ENCODE measurements around the gene SCN2A.
A peak's percentile ranks its signal among the peaks of the same experiment; 100 is the strongest.
"Not testable (repeated sequence)": the region's sequence is repeated elsewhere in the genome, so short reads cannot be mapped to it uniquely, and the experiment has no call there.

The SCN2A gene

GRCh38 chr2:165289069-165289468 is 49.9 kb downstream of the SCN2A start:
- Histone ChIP-seq H3K9ac (ENCODE audit: low read length) (no peak overlapping the region), H3K27me3 (ENCODE audit: control insufficient read depth, insufficient read depth, low read length) (no peaks in the 10 kb centered on the region), H3K36me3 (ENCODE audit: control insufficient read depth, low read depth, low read length) (no peaks in the 10 kb centered on the region), H3K9me3 (ENCODE audit: control insufficient read depth, low read depth, low read length) (no peaks in the 10 kb centered on the region), H3K27ac (ENCODE audit: low read length) (no peak overlapping the region), H3K4me3 (ENCODE audit: low read length) (no peak overlapping the region), H3K4me1 (ENCODE audit: control insufficient read depth, low read depth, low read length) (no peaks in the 10 kb centered on the region)

GRCh38 chr2:165293440-165294420 is 54.5 kb downstream of the SCN2A start:
- Histone ChIP-seq H3K27me3 (ENCODE audit: control insufficient read depth, insufficient read depth, low read length) (no peaks in the 10 kb centered on the region), H3K4me1 (ENCODE audit: control insufficient read depth, low read depth, low read length) (no peaks in the 10 kb centered on the region), H3K27ac (ENCODE audit: low read length) (no peak overlapping the region), H3K4me3 (ENCODE audit: low read length) (peak overlapping the region; percentile 34), H3K9me3 (ENCODE audit: control insufficient read depth, low read depth, low read length) (no peaks in the 10 kb centered on the region), H3K9ac (ENCODE audit: low read length) (no peak overlapping the region), H3K36me3 (ENCODE audit: control insufficient read depth, low read depth, low read length) (no peaks in the 10 kb centered on the region)

GRCh38 chr2:165294912-165295311 is 55.7 kb downstream of the SCN2A start:
- no peaks in the 10 kb centered on the region for H3K9me3 ChIP-seq (ENCODE audit: control insufficient read depth, low read depth, low read length)
- no peaks in the 10 kb centered on the region for H3K27me3 ChIP-seq (ENCODE audit: control insufficient read depth, insufficient read depth, low read length)
- no peak overlapping the region for H3K9ac ChIP-seq (ENCODE audit: low read length)
- no peaks in the 10 kb centered on the region for H3K36me3 ChIP-seq (ENCODE audit: control insufficient read depth, low read depth, low read length)
- no peaks in the 10 kb centered on the region for H3K4me1 ChIP-seq (ENCODE audit: control insufficient read depth, low read depth, low read length)
- no peak overlapping the region for H3K27ac ChIP-seq (ENCODE audit: low read length)
- no peak overlapping the region for H3K4me3 ChIP-seq (ENCODE audit: low read length)

- Histone ChIP-seq H3K9me3 (ENCODE audit: control insufficient read depth, low read depth, low read length) (no peaks in the 10 kb centered on the region), H3K4me1 (ENCODE audit: control insufficient read depth, low read depth, low read length) (no peaks in the 10 kb centered on the region), H3K27me3 (ENCODE audit: control insufficient read depth, insufficient read depth, low read length) (no peaks in the 10 kb centered on the region), H3K4me3 (ENCODE audit: low read length) (no peak overlapping the region), H3K9ac (ENCODE audit: low read length) (no peak overlapping the region), H3K27ac (ENCODE audit: low read length) (no peak overlapping the region), H3K36me3 (ENCODE audit: control insufficient read depth, low read depth, low read length) (no peaks in the 10 kb centered on the region)
These were observed 56.4 kb downstream of the SCN2A start for GRCh38 chr2:165295643-165296042.

GRCh38 chr2:165305391-165306096 is 66.3 kb downstream of the SCN2A start:
- no peak overlapping the region for H3K4me3 ChIP-seq (ENCODE audit: low read length)
- no peaks in the 10 kb centered on the region for H3K36me3 ChIP-seq (ENCODE audit: control insufficient read depth, low read depth, low read length)
- H3K27me3 ChIP-seq (ENCODE audit: control insufficient read depth, insufficient read depth, low read length): no peaks in the 10 kb centered on the region
- H3K9me3 ChIP-seq (ENCODE audit: control insufficient read depth, low read depth, low read length): no peaks in the 10 kb centered on the region
- no peak overlapping the region for H3K27ac ChIP-seq (ENCODE audit: low read length)
- H3K4me1 ChIP-seq (ENCODE audit: control insufficient read depth, low read depth, low read length): peaks cover 5% of the 10 kb centered on the region
- H3K9ac ChIP-seq (ENCODE audit: low read length): no peak overlapping the region

- no peak overlapping the region for H3K27ac ChIP-seq (ENCODE audit: low read length)
- H3K9ac ChIP-seq (ENCODE audit: low read length): no peak overlapping the region
- no peak overlapping the region for H3K4me3 ChIP-seq (ENCODE audit: low read length)
- no peaks in the 10 kb centered on the region for H3K9me3 ChIP-seq (ENCODE audit: control insufficient read depth, low read depth, low read length)
- no peaks in the 10 kb centered on the region for H3K36me3 ChIP-seq (ENCODE audit: control insufficient read depth, low read depth, low read length)
- peaks cover 8% of the 10 kb centered on the region for H3K4me1 ChIP-seq (ENCODE audit: control insufficient read depth, low read depth, low read length)
- H3K27me3 ChIP-seq (ENCODE audit: control insufficient read depth, insufficient read depth, low read length): no peaks in the 10 kb centered on the region
These were observed 68.1 kb downstream of the SCN2A start for GRCh38 chr2:165307317-165307716.

- no peak overlapping the region for H3K4me3 ChIP-seq (ENCODE audit: low read length)
- H3K4me1 ChIP-seq (ENCODE audit: control insufficient read depth, low read depth, low read length): peaks cover 8% of the 10 kb centered on the region
- H3K27me3 ChIP-seq (ENCODE audit: control insufficient read depth, insufficient read depth, low read length): no peaks in the 10 kb centered on the region
- no peak overlapping the region for H3K27ac ChIP-seq (ENCODE audit: low read length)
- H3K36me3 ChIP-seq (ENCODE audit: control insufficient read depth, low read depth, low read length): no peaks in the 10 kb centered on the region
- H3K9ac ChIP-seq (ENCODE audit: low read length): no peak overlapping the region
- H3K9me3 ChIP-seq (ENCODE audit: control insufficient read depth, low read depth, low read length): no peaks in the 10 kb centered on the region
These were observed 72.7 kb downstream of the SCN2A start for GRCh38 chr2:165311949-165312348.

- H3K9ac ChIP-seq (ENCODE audit: low read length): no peak overlapping the region
These were observed 73.8 kb downstream of the SCN2A start for GRCh38 chr2:165312999-165313398.

GRCh38 chr2:165313509-165313908 is 74.3 kb downstream of the SCN2A start:
- Histone ChIP-seq H3K27ac (ENCODE audit: low read length) (no peak overlapping the region), H3K9me3 (ENCODE audit: control insufficient read depth, low read depth, low read length) (no peaks in the 10 kb centered on the region), H3K9ac (ENCODE audit: low read length) (no peak overlapping the region), H3K4me1 (ENCODE audit: control insufficient read depth, low read depth, low read length) (peaks cover 2% of the 10 kb centered on the region), H3K4me3 (ENCODE audit: low read length) (no peak overlapping the region), H3K36me3 (ENCODE audit: control insufficient read depth, low read depth, low read length) (no peaks in the 10 kb centered on the region), H3K27me3 (ENCODE audit: control insufficient read depth, insufficient read depth, low read length) (no peaks in the 10 kb centered on the region)

More at GRCh38 chr2:165312999-165313398, 73.8 kb downstream of the SCN2A start:
- H3K4me3 ChIP-seq (ENCODE audit: low read length): no peak overlapping the region
- H3K9me3 ChIP-seq (ENCODE audit: control insufficient read depth, low read depth, low read length): no peaks in the 10 kb centered on the region
- peaks cover 5% of the 10 kb centered on the region for H3K4me1 ChIP-seq (ENCODE audit: control insufficient read depth, low read depth, low read length)
- H3K27ac ChIP-seq (ENCODE audit: low read length): no peak overlapping the region
- H3K27me3 ChIP-seq (ENCODE audit: control insufficient read depth, insufficient read depth, low read length): no peaks in the 10 kb centered on the region
- H3K36me3 ChIP-seq (ENCODE audit: control insufficient read depth, low read depth, low read length): no peaks in the 10 kb centered on the region

GRCh38 chr2:165328272-165328671 is 89.1 kb downstream of the SCN2A start:
- Histone ChIP-seq H3K9me3 (ENCODE audit: control insufficient read depth, low read depth, low read length) (no peaks in the 10 kb centered on the region), H3K27ac (ENCODE audit: low read length) (no peak overlapping the region), H3K9ac (ENCODE audit: low read length) (no peak overlapping the region), H3K36me3 (ENCODE audit: control insufficient read depth, low read depth, low read length) (no peaks in the 10 kb centered on the region), H3K27me3 (ENCODE audit: control insufficient read depth, insufficient read depth, low read length) (no peaks in the 10 kb centered on the region), H3K4me3 (ENCODE audit: low read length) (no peak overlapping the region), H3K4me1 (ENCODE audit: control insufficient read depth, low read depth, low read length) (no peaks in the 10 kb centered on the region)

GRCh38 chr2:165344276-165344675 is 105.1 kb downstream of the SCN2A start:
- not testable (repeated sequence) for H3K36me3 ChIP-seq (ENCODE audit: control insufficient read depth, low read depth, low read length); H3K9ac ChIP-seq (ENCODE audit: low read length); H3K27me3 ChIP-seq (ENCODE audit: control insufficient read depth, insufficient read depth, low read length)

More at GRCh38 chr2:165344276-165344675, 105.1 kb downstream of the SCN2A start:
- H3K27ac ChIP-seq (ENCODE audit: low read length); H3K4me1 ChIP-seq (ENCODE audit: control insufficient read depth, low read depth, low read length); H3K4me3 ChIP-seq (ENCODE audit: low read length); H3K9me3 ChIP-seq (ENCODE audit: control insufficient read depth, low read depth, low read length): not testable (repeated sequence)
